K562 (cell line): Measurements from ENCODE around the gene RAB5A. TPM values are rescaled to one million over a fixed set of nuclear protein-coding genes. Genes with fewer than 3 reads are reported as not detected.
A peak's percentile ranks its signal among the peaks of the same experiment; 100 is the strongest.

ENCODE experiments used
- ARID2 ChIP-seq: fragments of 450-650 bp; IDR thresholded peaks from 2 replicates; pipeline ENCODE4 v1.6.1; 2017; ENCODE audit warnings: antibody characterized with exemption, mild to moderate bottlenecking
- CEBPZ ChIP-seq: fragments of 150-350 bp; IDR thresholded peaks from 2 replicates; pipeline ENCODE4 v1.6.1; 2014; ENCODE audit warnings: low read depth, mild to moderate bottlenecking, low read length, borderline replicate concordance
- ERF ChIP-seq: fragments of 450-650 bp; formaldehyde crosslinking; IDR thresholded peaks from 2 replicates; pipeline ENCODE4 v1.4.0; 2020; ENCODE audit warnings: mild to moderate bottlenecking, mixed read lengths
- ESRRB ChIP-seq: fragments of 250-450 bp; sonication (Bioruptor Pico); IDR thresholded peaks from 2 replicates; pipeline ENCODE4 v1.5.0; 2020; ENCODE audit warnings: mild to moderate bottlenecking, moderate library complexity, borderline replicate concordance
- HIVEP1 ChIP-seq: fragments of 250-450 bp; sonication (Bioruptor Pico); IDR thresholded peaks from 2 replicates; pipeline ENCODE4 v1.4.0; 2020; ENCODE audit warnings: mild to moderate bottlenecking
- HLTF ChIP-seq: fragments of 450-650 bp; IDR thresholded peaks from 2 replicates; pipeline ENCODE4 v1.6.1; 2016
- MAX ChIP-seq: sonication (generic); formaldehyde crosslinking; IDR thresholded peaks from 2 replicates; pipeline ENCODE4 v1.9.0; 2022; ENCODE audit warnings: mild to moderate bottlenecking, missing genetic modification reagents
- NRF1 ChIP-seq, 2 experiments: fragments of 450-650 bp; IDR thresholded peaks in 1 of 2; conservative IDR thresholded peaks in 1 of 2; 2 replicates each; pipeline ENCODE4 v1.6.1; 2014; ENCODE audit warnings: mild to moderate bottlenecking in 2 of 2
- POLR2G ChIP-seq: fragments of 200-400 bp; formaldehyde crosslinking; IDR thresholded peaks from 2 replicates; pipeline ENCODE4 v1.6.1; 2017; ENCODE audit warnings: low read depth, mild to moderate bottlenecking, antibody characterized with exemption, low read length, moderate library complexity
- TFAP4 ChIP-seq: sonication (generic); formaldehyde crosslinking; IDR thresholded peaks from 2 replicates; pipeline ENCODE4 v1.8.0; 2022; ENCODE audit warnings: missing genetic modification reagents, mild to moderate bottlenecking, moderate library complexity, borderline replicate concordance
- TRIM24 ChIP-seq, 2 experiments: fragments of 450-650 bp; IDR thresholded peaks; 2 replicates each; pipeline ENCODE4 v1.6.1; 2016
- ZBTB7A ChIP-seq: IDR thresholded peaks from 2 replicates; pipeline ENCODE4 v1.6.1; 2011; ENCODE audit warnings: low read depth, mild to moderate bottlenecking, low read length, moderate library complexity, borderline replicate concordance; ENCODE audit not compliant: control insufficient read depth
- ZFX ChIP-seq: sonication (generic); formaldehyde crosslinking; IDR thresholded peaks from 2 replicates; pipeline ENCODE4 v1.8.0; 2022; ENCODE audit warnings: mild to moderate bottlenecking, missing genetic modification reagents, moderate library complexity
- ZKSCAN1 ChIP-seq: fragments of 150-350 bp; IDR thresholded peaks from 2 replicates; pipeline ENCODE4 v1.6.1; 2016; ENCODE audit warnings: low read depth, low read length
- ZNF395 ChIP-seq: fragments of 200-800 bp; sonication (Bioruptor generic); IDR thresholded peaks from 2 replicates; pipeline ENCODE4 v1.6.1; 2017; ENCODE audit warnings: missing genetic modification characterization, missing compliant biosample characterization
- ZNF592 ChIP-seq: fragments of 450-650 bp; IDR thresholded peaks from 2 replicates; pipeline ENCODE4 v1.6.1; 2017; ENCODE audit warnings: antibody characterized with exemption, mild to moderate bottlenecking
- ZNF75A ChIP-seq: fragments of 450-650 bp; formaldehyde crosslinking; IDR thresholded peaks from 2 replicates; pipeline ENCODE4 v1.4.0; 2020; ENCODE audit warnings: mild to moderate bottlenecking
- polyA plus RNA-seq, 8 experiments: library from polyadenylated mRNA; depleted of rRNA in 4 of 8; stranded (reverse) in 5 of 8; unstranded in 3 of 8; fragments of >200 nt; fragmentation: Nextera tagmentation in 2 of 8; fragmentation: Illumina TruSeq in 1 of 8; extraction: Ambion mirVana in 2 of 8; extraction: Trizol in 1 of 8; gene quantifications; 2 replicates each; pipeline versions ENCODE4 v1.2.1 to v1.2.3, GENCODE V29; 2011 to 2014; ENCODE audit warnings: inconsistent platforms in 1 of 8, missing spikeins in 1 of 8
- total RNA-seq, 7 experiments: library from RNA; depleted of rRNA in 6 of 7; stranded (reverse); fragments of >200 nt in 6 of 7; fragmentation: Illumina TruSeq in 2 of 7; extraction: Trizol in 2 of 7; gene quantifications; 2 replicates each; pipeline versions ENCODE4 v1.2.1 to v1.2.3, GENCODE V29; 2011 to 2021; ENCODE audit warnings: low replicate concordance in 1 of 7

Gene RAB5A
- total and polyA plus RNA-seq, 9 of the 15 experiments (the other 6 are each of a cell fraction or from before 2014, with no cell fraction given): 28.3 to 64.2 (median 49.0) TPM

GRCh38 chr3:20023623-20024405 is 76.9 kb downstream of the RAB5A start (continued):
- TF ChIP-seq CEBPZ (no peak), ESRRB (no peak), MAX (CRISPR knock-in tag) (no peak), TRIM24 (IDR thresholded peaks at IDR 0.05) (0 out of 4 replicates have a peak, but pooled peaks of 1 of the 2 experiments have one; percentile 7), HIVEP1 (CRISPR knock-in tag) (no peak), ERF (CRISPR knock-in tag) (no peak), ZNF592 (peak; percentile 73), NRF1 (conservative IDR thresholded peaks at IDR 0.05 in 1 of 2, IDR thresholded peaks at IDR 0.05 in 1 of 2) (no peak), ARID2 (peak; percentile 19; the same call in 1 of the 2 replicates), HLTF (no peak), ZKSCAN1 (no peak), ZBTB7A (no peak), ZNF75A (no peak), POLR2G (no peak), TFAP4 (CRISPR knock-in tag) (0 out of 2 replicates have a peak, but pooled peaks have one; percentile 26), ZNF395 (0 out of 2 replicates have a peak, but pooled peaks have one; percentile 47), ZFX (peak; percentile 60; the same call in 1 of the 2 replicates)
